ENCODE data around the gene SOX1. TPM values are rescaled to one million over a fixed set of nuclear protein-coding genes. Genes with fewer than 3 reads are reported as not detected.

The SOX1 gene
- total RNA-seq, 4 donors from 2014 or later: 0.23 to 0.93 TPM; not detected in 2

GRCh38 chr13:112032186-112032993, 34.6 kb upstream of the SOX1 start:
- H3K36me3 ChIP-seq: no peaks in the 10 kb centered on the region
- WGBS, 2 donors (ENCODE audit: low coverage in 1 of 2): 54 to 95% methylated on average over 3 to 13 of the region's 18 CpGs
- TF ChIP-seq CTCF (IDR thresholded peaks at IDR 0.05) (no peak), POLR2AphosphoS5 (IDR thresholded peaks at IDR 0.05) (no peak), EP300 (IDR thresholded peaks at IDR 0.05) (no peak), POLR2A (IDR thresholded peaks at IDR 0.05) (no peak)
- peaks cover 18% of the 10 kb centered on the region for H3K27me3 ChIP-seq
- H3K4me3 ChIP-seq: no peak overlapping the region
- H3K27ac ChIP-seq: no peak overlapping the region
- H3K9me3 ChIP-seq: no peaks in the 10 kb centered on the region
- no peak for ATAC-seq
- H3K4me1 ChIP-seq: no peaks in the 10 kb centered on the region

- 78 to 86% methylated on average over 4 to 5 of the region's 12 CpGs for WGBS, 2 donors (ENCODE audit: low coverage in 1 of 2)
- Histone ChIP-seq H3K4me1 (no peaks in the 10 kb centered on the region), H3K27me3 (peaks cover 19% of the 10 kb centered on the region), H3K36me3 (no peaks in the 10 kb centered on the region), H3K4me3 (no peak overlapping the region), H3K9me3 (no peaks in the 10 kb centered on the region), H3K27ac (no peak overlapping the region)
- TF ChIP-seq EP300 (IDR thresholded peaks at IDR 0.05) (no peak), POLR2A (IDR thresholded peaks at IDR 0.05) (no peak), CTCF (IDR thresholded peaks at IDR 0.05) (no peak), POLR2AphosphoS5 (IDR thresholded peaks at IDR 0.05) (no peak)
- ATAC-seq: no peak
These were observed 32.7 kb upstream of the SOX1 start for GRCh38 chr13:112034231-112034630.

GRCh38 chr13:112034846-112035245, 32.1 kb upstream of the SOX1 start:
- H3K4me3 ChIP-seq: no peak overlapping the region
- ATAC-seq: no peak
- H3K27ac ChIP-seq: no peak overlapping the region
- no peaks in the 10 kb centered on the region for H3K4me1 ChIP-seq
- TF ChIP-seq CTCF (IDR thresholded peaks at IDR 0.05) (no peak), POLR2A (IDR thresholded peaks at IDR 0.05) (no peak), EP300 (IDR thresholded peaks at IDR 0.05) (no peak), POLR2AphosphoS5 (IDR thresholded peaks at IDR 0.05) (no peak)
- H3K9me3 ChIP-seq: no peaks in the 10 kb centered on the region
- peaks cover 25% of the 10 kb centered on the region for H3K27me3 ChIP-seq
- no peaks in the 10 kb centered on the region for H3K36me3 ChIP-seq
- whole genome bisulfite sequencing, 2 donors (ENCODE audit: low coverage in 1 of 2): 50% methylated on average over 1 of the region's 6 CpGs; no CpG with 5 or more reads in 1 of the 2 donors

- no peak for ATAC-seq
- H3K36me3 ChIP-seq: no peaks in the 10 kb centered on the region
- WGBS, 2 donors (ENCODE audit: low coverage in 1 of 2): 75 to 82% methylated on average over 4 of the region's 4 CpGs
- TF ChIP-seq POLR2AphosphoS5 (IDR thresholded peaks at IDR 0.05): no peak
- no peak for TF ChIP-seq CTCF (IDR thresholded peaks at IDR 0.05)
- TF ChIP-seq POLR2A (IDR thresholded peaks at IDR 0.05): no peak
- TF ChIP-seq EP300 (IDR thresholded peaks at IDR 0.05): no peak
- peaks cover 76% of the 10 kb centered on the region for H3K27me3 ChIP-seq
- peaks cover 0 to 38% (median 0%) of the 10 kb centered on the region in 3 donors for H3K9me3 ChIP-seq
- no peak overlapping the region for H3K27ac ChIP-seq
- H3K4me1 ChIP-seq: no peaks in the 10 kb centered on the region
- no peak overlapping the region for H3K4me3 ChIP-seq
These were observed 24.5 kb upstream of the SOX1 start for GRCh38 chr13:112042496-112042895.

GRCh38 chr13:112052213-112052612, 14.7 kb upstream of the SOX1 start:
- H3K4me1 ChIP-seq: peaks cover 0 to 39% (median 2%) of the 10 kb centered on the region in 3 donors
- TF ChIP-seq POLR2A (IDR thresholded peaks at IDR 0.05) (no peak), EP300 (IDR thresholded peaks at IDR 0.05) (no peak), CTCF (IDR thresholded peaks at IDR 0.05) (no peak), POLR2AphosphoS5 (IDR thresholded peaks at IDR 0.05) (no peak)
- H3K9me3 ChIP-seq: peaks cover 0 to 12% (median 0%) of the 10 kb centered on the region in 3 donors
- H3K36me3 ChIP-seq: no peaks in the 10 kb centered on the region
- WGBS, 2 donors (ENCODE audit: low coverage in 1 of 2): 40 to 49% methylated on average over 10 to 13 of the region's 13 CpGs
- ATAC-seq: no peak
- no peak overlapping the region for H3K27ac ChIP-seq
- H3K4me3 ChIP-seq: no peak overlapping the region
- peaks cover 100% of the 10 kb centered on the region for H3K27me3 ChIP-seq

All from gastroesophageal sphincter (tissue), 4 donors.